Choroid plexus epithelial cell (primary cell): ENCODE measurements around the gene TSPAN4.
A peak's percentile ranks its signal among the peaks of the same experiment; 100 is the strongest.

Experiments
- DNase-seq: peaks from one replicate; pipeline ENCODE4 v3.0.0-alpha.2; 2010; ENCODE audit warnings: low read depth
- H3K4me3 ChIP-seq: 2 replicates; pipeline ENCODE4 v1.5.1; 2011; ENCODE audit warnings: low read depth, mild to moderate bottlenecking, control low read depth, low read length, moderate library complexity
- TF ChIP-seq, protein P1 (sequence below): conservative IDR thresholded peaks from 2 replicates; pipeline ENCODE4 v1.5.1; 2011; ENCODE audit warnings: low read depth, mild to moderate bottlenecking, control low read depth, inconsistent platforms, low read length, moderate library complexity

TSPAN4 gene

DNA sequence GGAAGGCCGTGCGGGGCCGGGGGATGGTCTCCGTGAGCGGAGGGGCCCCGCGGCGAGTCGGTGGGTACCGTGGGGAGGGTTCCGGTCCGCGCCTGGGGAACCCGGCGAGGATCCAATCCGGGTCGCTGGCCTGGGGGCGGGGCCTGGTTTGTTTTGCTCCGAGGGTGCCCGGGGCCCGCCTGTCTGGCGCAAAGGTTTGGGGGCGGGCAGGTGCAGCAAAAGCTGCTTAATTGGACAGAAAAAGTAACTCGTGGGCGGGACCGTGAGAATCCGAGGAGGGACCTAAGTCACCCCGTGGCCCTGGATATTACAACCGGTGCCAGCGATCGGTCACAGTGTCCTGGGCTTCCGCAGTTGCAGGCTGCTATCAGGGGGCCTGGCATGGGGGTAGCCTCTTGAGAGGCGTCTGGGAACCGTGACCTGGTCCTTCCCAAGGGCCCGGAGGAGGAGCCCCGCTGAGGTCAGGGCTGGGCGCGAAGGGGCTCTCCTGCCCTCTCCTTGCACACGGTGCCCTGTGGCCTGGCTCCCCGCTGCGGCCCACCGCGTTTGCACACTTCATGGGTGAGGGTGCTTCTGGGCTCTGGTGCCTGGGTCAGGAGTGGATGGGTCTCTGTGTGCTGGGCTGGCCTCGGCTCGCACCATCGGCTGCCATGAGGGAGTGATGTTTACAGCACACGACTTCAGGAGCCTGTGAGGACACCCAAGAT lies 22.6 kb upstream of the TSPAN4 start:
- peak overlapping the region; percentile 72 for H3K4me3 ChIP-seq
- TF ChIP-seq, protein P1, sequence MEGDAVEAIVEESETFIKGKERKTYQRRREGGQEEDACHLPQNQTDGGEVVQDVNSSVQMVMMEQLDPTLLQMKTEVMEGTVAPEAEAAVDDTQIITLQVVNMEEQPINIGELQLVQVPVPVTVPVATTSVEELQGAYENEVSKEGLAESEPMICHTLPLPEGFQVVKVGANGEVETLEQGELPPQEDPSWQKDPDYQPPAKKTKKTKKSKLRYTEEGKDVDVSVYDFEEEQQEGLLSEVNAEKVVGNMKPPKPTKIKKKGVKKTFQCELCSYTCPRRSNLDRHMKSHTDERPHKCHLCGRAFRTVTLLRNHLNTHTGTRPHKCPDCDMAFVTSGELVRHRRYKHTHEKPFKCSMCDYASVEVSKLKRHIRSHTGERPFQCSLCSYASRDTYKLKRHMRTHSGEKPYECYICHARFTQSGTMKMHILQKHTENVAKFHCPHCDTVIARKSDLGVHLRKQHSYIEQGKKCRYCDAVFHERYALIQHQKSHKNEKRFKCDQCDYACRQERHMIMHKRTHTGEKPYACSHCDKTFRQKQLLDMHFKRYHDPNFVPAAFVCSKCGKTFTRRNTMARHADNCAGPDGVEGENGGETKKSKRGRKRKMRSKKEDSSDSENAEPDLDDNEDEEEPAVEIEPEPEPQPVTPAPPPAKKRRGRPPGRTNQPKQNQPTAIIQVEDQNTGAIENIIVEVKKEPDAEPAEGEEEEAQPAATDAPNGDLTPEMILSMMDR: no peak
- DNase-seq: peak; percentile 76

DNA sequence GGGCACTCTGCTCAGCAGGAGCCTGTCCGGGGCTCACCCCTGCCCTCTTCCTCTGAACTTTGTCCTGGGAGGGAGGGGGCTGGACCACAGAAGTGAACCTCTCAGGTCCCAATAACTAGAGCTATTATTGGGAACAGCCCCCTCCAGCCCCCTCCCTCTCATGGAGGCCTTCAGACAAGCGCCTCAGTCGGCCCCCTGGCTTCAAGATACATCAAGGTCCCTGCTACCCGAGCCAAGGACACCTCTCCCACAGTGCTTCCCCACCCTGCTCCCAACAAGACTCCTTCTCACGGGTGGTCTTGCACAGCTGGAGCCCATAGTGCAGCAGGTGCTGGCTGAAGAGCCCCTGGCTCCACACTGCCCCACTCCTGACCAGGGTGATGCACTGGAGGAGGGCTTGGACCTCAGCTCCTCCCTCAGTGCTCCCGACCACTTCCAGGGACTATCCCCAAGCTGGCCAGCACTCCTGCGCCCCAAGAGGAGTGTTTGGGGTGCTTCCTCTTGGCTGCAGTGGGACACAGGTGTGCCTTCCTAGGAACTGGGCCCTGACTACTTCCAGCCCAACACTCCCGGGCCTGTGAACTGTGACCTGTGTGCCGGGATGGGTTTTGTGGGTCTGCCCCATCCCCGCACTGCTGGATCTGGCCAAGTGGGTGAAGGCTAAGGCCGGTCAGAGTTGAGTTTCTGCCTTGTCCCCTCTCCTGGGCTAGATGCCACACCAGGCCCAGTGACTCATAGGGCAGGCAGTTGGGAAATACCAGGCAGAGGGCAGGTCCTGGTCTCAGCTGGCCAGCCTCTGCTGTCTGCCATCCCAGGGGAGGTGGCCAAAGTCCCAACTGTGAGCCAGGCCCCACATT lies 21.8 kb upstream of the TSPAN4 start:
- TF ChIP-seq, protein P1: no peak
- H3K4me3 ChIP-seq: peak overlapping the region; percentile 72
- DNase-seq: no peak

DNA sequence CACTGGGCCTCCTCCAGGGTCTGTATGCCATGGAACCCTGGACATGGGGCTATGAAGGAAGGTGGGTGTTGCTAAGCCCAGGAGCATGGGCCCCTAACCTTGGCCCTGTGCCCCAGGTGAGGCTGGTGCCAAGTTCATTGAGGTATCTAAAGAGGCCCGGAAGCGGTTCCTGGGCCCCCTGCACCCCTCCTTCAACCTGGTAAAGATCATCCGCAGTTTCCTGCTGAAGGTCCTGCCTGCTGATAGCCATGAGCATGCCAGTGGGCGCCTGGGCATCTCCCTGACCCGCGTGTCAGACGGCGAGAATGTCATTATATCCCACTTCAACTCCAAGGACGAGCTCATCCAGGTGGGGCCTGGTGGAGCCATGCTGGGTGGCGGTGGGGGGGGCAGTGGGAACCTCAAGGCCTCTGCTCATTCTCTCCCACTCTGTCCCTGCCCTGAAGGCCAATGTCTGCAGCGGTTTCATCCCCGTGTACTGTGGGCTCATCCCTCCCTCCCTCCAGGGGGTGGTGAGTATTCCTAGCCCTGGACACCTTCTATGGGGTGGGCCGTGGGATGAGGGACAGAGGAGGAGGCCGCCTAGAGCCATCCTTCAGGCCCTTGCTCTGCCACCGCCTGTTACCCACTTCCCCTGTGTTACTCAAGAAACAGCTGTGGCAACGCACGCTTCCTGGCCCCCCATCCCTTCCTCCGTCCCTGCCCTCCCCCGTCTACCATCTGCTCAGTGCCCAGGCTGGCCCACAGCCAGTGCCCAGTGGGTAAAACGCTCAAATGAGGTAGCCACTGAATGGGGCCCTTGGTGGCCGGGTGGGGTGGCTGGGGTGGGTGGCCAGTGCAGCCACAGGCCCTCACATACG lies 20.9 kb upstream of the TSPAN4 start:
- H3K4me3 ChIP-seq: no peak overlapping the region
- TF ChIP-seq, protein P1: no peak
- no peak for DNase-seq

DNA sequence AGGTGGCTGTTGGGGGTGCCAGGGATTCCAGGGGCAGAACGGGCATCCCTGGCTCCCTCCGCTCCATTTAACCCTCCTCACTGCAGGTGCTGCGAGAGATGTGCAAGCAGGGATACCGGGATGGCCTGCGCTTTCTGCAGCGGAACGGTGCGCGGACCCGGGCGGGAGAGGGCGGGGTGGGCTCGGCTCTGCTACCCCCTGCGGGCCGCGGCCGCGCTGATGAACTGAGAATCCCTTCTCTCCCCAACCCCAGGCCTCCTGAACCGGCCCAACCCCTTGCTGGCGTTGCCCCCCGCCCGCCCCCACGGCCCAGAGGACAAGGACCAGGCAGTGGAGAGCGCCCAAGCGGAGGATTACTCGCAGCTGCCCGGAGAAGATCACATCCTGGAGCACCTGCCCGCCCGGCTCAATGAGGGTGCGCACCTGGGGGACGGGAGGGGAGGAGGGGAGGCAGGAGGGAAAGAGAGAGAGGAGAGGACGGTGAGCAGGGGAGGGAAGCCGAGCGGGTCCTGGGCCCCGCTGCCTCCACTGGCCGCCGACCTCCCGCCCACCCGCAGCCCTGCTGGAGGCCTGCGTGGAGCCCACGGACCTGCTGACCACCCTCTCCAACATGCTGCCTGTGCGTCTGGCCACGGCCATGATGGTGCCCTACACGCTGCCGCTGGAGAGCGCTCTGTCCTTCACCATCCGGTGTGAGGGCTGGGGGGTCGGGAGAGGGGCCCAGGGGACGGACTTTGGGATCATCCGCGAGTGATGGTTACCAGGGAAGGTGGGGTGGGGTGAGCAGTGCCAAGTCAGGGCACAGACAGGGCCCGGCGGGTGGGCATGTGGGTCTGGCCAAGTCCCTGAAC lies 19.0 kb upstream of the TSPAN4 start:
- TF ChIP-seq, protein P1: no peak
- DNase-seq: no peak
- no peak overlapping the region for H3K4me3 ChIP-seq

DNA sequence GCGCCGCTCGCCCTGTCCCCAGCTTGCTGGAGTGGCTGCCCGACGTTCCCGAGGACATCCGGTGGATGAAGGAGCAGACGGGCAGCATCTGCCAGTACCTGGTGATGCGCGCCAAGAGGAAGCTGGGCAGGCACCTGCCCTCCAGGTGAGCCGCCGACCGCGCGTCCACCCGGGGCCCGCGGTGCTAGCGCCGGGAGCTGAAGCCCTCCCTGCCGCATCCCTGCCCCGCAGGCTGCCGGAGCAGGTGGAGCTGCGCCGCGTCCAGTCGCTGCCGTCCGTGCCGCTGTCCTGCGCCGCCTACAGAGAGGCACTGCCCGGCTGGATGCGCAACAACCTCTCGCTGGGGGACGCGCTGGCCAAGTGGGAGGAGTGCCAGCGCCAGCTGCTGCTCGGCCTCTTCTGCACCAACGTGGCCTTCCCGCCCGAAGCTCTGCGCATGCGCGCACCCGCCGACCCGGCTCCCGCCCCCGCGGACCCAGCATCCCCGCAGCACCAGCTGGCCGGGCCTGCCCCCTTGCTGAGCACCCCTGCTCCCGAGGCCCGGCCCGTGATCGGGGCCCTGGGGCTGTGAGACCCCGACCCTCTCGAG lies 18.3 kb upstream of the TSPAN4 start:
- TF ChIP-seq, protein P1: no peak
- no peak overlapping the region for H3K4me3 ChIP-seq

DNA sequence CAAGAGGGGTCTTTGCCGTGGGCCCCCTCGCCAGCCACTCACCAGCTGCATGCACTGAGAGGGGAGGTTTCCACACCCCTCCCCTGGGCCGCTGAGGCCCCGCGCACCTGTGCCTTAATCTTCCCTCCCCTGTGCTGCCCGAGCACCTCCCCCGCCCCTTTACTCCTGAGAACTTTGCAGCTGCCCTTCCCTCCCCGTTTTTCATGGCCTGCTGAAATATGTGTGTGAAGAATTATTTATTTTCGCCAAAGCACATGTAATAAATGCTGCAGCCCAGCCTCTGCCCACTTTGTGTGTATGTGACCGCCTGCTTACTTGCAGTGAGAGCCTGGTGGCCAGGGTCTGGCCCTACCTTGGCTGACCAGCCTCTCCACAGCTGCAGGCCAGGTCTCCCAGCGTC lies 17.7 kb upstream of the TSPAN4 start:
- DNase-seq: no peak
- TF ChIP-seq, protein P1: no peak
- H3K4me3 ChIP-seq: no peak overlapping the region

More for the DNA sequence above, 18.3 kb upstream of the TSPAN4 start:
- no peak for DNase-seq
